Lower lobe of right lung (tissue), 2 donors: ENCODE results near the gene SPAG5. TPM values are rescaled to one million over a fixed set of nuclear protein-coding genes. Genes with fewer than 3 reads are reported as not detected.

Source experiments
- ATAC-seq, 2 donors: fragments of 200-7000 bp; cut with Tn5 transposase; one replicate each; pipeline ENCODE4 v1.9.1; 2020 to 2022; ENCODE audit warnings: mild to moderate bottlenecking in 2 of 2, moderate library complexity in 2 of 2
- DNase-seq: peaks from one replicate; pipeline ENCODE4 v3.0.0-alpha.2; 2020
- H3K27ac ChIP-seq: fragments of 200-600 bp; one replicate; pipeline ENCODE4 v1.8.0; 2022
- H3K27me3 ChIP-seq: fragments of 200-600 bp; one replicate; pipeline ENCODE4 v1.8.0; 2022; ENCODE audit warnings: low read depth
- H3K36me3 ChIP-seq: fragments of 200-600 bp; one replicate; pipeline ENCODE4 v1.8.0; 2022; ENCODE audit warnings: mild to moderate bottlenecking
- H3K4me1 ChIP-seq: fragments of 200-600 bp; one replicate; pipeline ENCODE4 v1.8.0; 2022
- H3K4me3 ChIP-seq: fragments of 200-600 bp; one replicate; pipeline ENCODE4 v1.8.0; 2022; ENCODE audit warnings: mild to moderate bottlenecking
- H3K9me3 ChIP-seq: fragments of 200-600 bp; one replicate; pipeline ENCODE4 v1.8.0; 2022
- intact Hi-C: fragments of 100-400 bp; cut with DNase I; formaldehyde crosslinking; loops from one replicate; pipeline ENCODE4 v1.11.0; 2022
- total RNA-seq: library from RNA; stranded (reverse); fragmentation: NEBNext Ultra II Directional; extraction: Animal tissue kit (Norgen Biotek cat#: 25700); gene quantifications from one replicate; pipeline ENCODE4 v1.2.1, GENCODE V29; 2021
- TF ChIP-seq, protein P1 (sequence below): fragments of 200-600 bp; IDR thresholded peaks from one replicate; pipeline ENCODE4 v1.8.0; 2022; ENCODE audit warnings: antibody characterized with exemption, mild to moderate bottlenecking
- donor health status: DM: no; HTN: yes; CAD: no; lungs with severe emphysema.

The SPAG5 gene
- total RNA-seq, 1 donor from 2014 or later: 4.9 TPM

DNA sequence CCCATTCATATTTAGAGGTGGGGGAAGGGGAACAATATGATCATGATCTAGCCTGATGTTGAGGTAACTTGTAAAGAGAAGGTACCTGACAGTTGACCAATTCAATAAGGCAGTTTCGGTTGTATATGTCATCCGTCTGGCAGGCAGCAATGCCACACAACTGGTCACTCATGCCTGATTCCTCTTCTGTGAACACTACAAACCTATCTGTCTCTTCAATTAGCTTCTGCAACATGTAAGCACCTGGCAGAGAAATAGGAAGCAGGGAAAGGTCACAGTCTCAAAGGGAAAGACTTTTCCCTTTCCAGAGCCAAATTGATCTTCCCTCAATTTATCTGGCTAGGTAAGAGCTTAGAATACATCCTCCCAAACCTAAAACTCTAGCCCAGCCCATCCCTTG, 25.3 kb upstream of the SPAG5 start:
- Histone ChIP-seq H3K36me3 (peaks cover 99% of the 10 kb centered on the region), H3K27ac (no peak overlapping the region), H3K27me3 (no peaks in the 10 kb centered on the region), H3K9me3 (no peaks in the 10 kb centered on the region), H3K4me3 (no peak overlapping the region), H3K4me1 (no peaks in the 10 kb centered on the region)
- intact Hi-C loops: no loop called here
- no peak for ATAC-seq
- no peak for DNase-seq
- TF ChIP-seq, protein P1, sequence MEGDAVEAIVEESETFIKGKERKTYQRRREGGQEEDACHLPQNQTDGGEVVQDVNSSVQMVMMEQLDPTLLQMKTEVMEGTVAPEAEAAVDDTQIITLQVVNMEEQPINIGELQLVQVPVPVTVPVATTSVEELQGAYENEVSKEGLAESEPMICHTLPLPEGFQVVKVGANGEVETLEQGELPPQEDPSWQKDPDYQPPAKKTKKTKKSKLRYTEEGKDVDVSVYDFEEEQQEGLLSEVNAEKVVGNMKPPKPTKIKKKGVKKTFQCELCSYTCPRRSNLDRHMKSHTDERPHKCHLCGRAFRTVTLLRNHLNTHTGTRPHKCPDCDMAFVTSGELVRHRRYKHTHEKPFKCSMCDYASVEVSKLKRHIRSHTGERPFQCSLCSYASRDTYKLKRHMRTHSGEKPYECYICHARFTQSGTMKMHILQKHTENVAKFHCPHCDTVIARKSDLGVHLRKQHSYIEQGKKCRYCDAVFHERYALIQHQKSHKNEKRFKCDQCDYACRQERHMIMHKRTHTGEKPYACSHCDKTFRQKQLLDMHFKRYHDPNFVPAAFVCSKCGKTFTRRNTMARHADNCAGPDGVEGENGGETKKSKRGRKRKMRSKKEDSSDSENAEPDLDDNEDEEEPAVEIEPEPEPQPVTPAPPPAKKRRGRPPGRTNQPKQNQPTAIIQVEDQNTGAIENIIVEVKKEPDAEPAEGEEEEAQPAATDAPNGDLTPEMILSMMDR: no peak

DNA sequence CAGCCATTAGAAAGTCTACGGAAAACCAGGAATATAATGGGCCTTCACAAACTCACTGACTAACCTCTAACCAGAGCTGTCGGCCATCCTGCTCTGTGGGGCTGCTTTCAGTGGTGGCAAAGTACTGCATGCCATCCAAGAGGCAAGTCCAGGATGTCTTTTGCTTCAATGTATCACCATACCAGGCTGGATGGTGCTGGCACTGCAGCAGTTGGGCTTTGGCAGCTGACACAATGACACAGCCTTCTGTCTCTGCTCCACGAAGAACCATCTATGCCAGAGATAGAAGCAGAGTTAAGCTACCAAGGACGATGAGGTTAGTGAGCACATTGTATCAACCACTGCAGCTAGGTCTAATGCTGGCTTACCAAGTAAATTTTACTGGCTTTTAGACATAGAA, 24.9 kb upstream of the SPAG5 start:
- H3K27ac ChIP-seq: no peak overlapping the region
- no peak overlapping the region for H3K4me3 ChIP-seq
- DNase-seq: no peak
- no peaks in the 10 kb centered on the region for H3K4me1 ChIP-seq
- H3K36me3 ChIP-seq: peaks cover 99% of the 10 kb centered on the region
- TF ChIP-seq, protein P1: no peak
- no peaks in the 10 kb centered on the region for H3K9me3 ChIP-seq
- H3K27me3 ChIP-seq: no peaks in the 10 kb centered on the region
- ATAC-seq: no peak
- intact Hi-C loops: no loop called here

DNA sequence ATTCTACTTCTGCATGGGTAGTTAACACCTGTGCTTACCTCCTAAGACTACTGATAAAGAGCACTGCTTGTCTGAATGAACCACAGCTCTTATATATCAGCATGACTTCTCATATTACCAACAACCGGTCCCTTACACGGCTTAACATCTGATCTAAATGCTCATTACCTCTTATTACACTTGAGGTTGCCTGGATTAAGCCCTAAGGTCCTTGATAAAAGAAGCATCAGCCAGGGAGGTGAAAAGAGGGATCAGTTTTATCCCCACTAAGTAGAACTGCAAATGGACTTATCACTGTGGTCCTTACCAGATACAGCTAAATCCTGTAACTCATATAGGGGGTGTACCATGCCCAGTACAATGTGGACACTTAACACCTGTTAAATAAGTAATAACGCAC, 23.4 kb upstream of the SPAG5 start:
- Histone ChIP-seq H3K4me3 (no peak overlapping the region), H3K9me3 (no peaks in the 10 kb centered on the region), H3K4me1 (no peaks in the 10 kb centered on the region), H3K36me3 (peaks cover 99% of the 10 kb centered on the region), H3K27me3 (no peaks in the 10 kb centered on the region), H3K27ac (no peak overlapping the region)
- ATAC-seq (no peak), DNase-seq (no peak)
- TF ChIP-seq, protein P1: no peak
- intact Hi-C loops: no loop called here

DNA sequence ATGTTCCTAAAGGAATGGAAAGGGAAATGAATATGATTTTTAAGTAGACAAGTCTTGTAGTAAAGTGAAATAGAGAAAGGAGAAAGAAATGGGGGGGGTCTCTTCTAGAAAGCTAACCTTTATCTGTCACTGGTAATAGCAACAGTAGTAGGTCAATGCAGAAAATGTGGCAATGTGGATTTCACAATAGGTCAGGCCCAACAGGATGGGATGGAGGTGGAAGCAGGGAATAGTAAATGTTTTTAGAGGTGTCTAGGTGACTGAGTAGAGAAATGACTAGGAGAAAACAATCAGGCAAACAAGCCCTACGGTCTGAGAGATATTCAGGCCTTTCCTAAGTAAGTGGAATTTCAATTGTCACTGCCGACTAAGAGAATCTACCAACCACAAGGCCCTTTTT, 21.2 kb upstream of the SPAG5 start:
- no peak for DNase-seq
- Histone ChIP-seq H3K27me3 (no peaks in the 10 kb centered on the region), H3K27ac (no peak overlapping the region), H3K4me1 (no peaks in the 10 kb centered on the region), H3K4me3 (no peak overlapping the region), H3K36me3 (peaks cover 99% of the 10 kb centered on the region), H3K9me3 (no peaks in the 10 kb centered on the region)
- intact Hi-C loops: no loop called here
- no peak for ATAC-seq
- TF ChIP-seq, protein P1: no peak

DNA sequence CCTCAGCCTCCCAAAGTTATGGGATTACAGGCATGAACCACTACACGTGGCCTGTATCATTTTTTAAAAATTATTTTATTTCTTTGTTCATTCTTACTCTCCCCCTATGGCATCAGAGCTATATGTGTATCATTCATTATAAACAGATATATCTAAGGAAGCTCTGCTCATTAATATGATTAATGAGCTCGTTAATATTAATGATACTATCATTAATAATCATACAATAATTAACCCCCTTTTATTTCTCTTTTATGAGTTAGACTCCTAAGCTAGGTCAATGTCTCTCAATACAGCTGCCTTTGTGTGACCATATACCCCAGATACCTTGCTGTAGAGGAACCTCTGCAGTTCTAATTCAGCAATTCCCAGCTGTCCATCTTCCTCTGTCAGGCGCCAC, 19.6 kb upstream of the SPAG5 start:
- Histone ChIP-seq H3K27ac (no peak overlapping the region), H3K9me3 (no peaks in the 10 kb centered on the region)

More for the DNA sequence above, 19.6 kb upstream of the SPAG5 start:
- no peak for ATAC-seq
- H3K27me3 ChIP-seq: no peaks in the 10 kb centered on the region
- TF ChIP-seq, protein P1: no peak
- intact Hi-C loops: loop anchor here (10.0 kb wide), 1 partner anchor 124 kb away; no protein-coding TSS in a partner anchor
- no peaks in the 10 kb centered on the region for H3K4me1 ChIP-seq
- no peak for DNase-seq
- H3K4me3 ChIP-seq: no peak overlapping the region
- H3K36me3 ChIP-seq: peaks cover 97% of the 10 kb centered on the region
